Upper lobe of right lung (tissue), 1 donor: ENCODE results near the gene CBX2. TPM values are rescaled to one million over a fixed set of nuclear protein-coding genes. Genes with fewer than 3 reads are reported as not detected.

Source experiments
- ATAC-seq: fragments of 200-7000 bp; cut with Tn5 transposase; one replicate; pipeline ENCODE4 v1.9.1; 2020; ENCODE audit warnings: mild to moderate bottlenecking, moderate library complexity
- DNase-seq: peaks from one replicate; pipeline ENCODE4 v3.0.0-alpha.2; 2020
- H3K27ac ChIP-seq: fragments of 200-600 bp; one replicate; pipeline ENCODE4 v1.8.0; 2022
- H3K27me3 ChIP-seq: fragments of 200-600 bp; one replicate; pipeline ENCODE4 v1.8.0; 2022; ENCODE audit warnings: mild to moderate bottlenecking
- H3K36me3 ChIP-seq: fragments of 200-600 bp; one replicate; pipeline ENCODE4 v1.8.0; 2022
- H3K4me1 ChIP-seq: fragments of 200-600 bp; one replicate; pipeline ENCODE4 v1.8.0; 2022
- H3K4me3 ChIP-seq: fragments of 200-600 bp; one replicate; pipeline ENCODE4 v1.8.0; 2022; ENCODE audit warnings: mild to moderate bottlenecking
- H3K9me3 ChIP-seq: fragments of 200-600 bp; one replicate; pipeline ENCODE4 v1.8.0; 2022
- intact Hi-C: fragments of 100-400 bp; cut with DNase I; formaldehyde crosslinking; loops from one replicate; pipeline ENCODE4 v1.11.0; 2022
- total RNA-seq: library from RNA; stranded (reverse); fragmentation: NEBNext Ultra II Directional; extraction: Animal tissue kit (Norgen Biotek cat#: 25700); gene quantifications from one replicate; pipeline ENCODE4 v1.2.1, GENCODE V29; 2021
- TF ChIP-seq, protein P1 (sequence below): fragments of 200-600 bp; IDR thresholded peaks from one replicate; pipeline ENCODE4 v1.8.0; 2022; ENCODE audit warnings: antibody characterized with exemption
- donor health status: DM: no; HTN: yes; CAD: no; lungs with severe emphysema.

CBX2 gene
- total RNA-seq, 1 donor from 2014 or later, result 3.4 TPM

DNA sequence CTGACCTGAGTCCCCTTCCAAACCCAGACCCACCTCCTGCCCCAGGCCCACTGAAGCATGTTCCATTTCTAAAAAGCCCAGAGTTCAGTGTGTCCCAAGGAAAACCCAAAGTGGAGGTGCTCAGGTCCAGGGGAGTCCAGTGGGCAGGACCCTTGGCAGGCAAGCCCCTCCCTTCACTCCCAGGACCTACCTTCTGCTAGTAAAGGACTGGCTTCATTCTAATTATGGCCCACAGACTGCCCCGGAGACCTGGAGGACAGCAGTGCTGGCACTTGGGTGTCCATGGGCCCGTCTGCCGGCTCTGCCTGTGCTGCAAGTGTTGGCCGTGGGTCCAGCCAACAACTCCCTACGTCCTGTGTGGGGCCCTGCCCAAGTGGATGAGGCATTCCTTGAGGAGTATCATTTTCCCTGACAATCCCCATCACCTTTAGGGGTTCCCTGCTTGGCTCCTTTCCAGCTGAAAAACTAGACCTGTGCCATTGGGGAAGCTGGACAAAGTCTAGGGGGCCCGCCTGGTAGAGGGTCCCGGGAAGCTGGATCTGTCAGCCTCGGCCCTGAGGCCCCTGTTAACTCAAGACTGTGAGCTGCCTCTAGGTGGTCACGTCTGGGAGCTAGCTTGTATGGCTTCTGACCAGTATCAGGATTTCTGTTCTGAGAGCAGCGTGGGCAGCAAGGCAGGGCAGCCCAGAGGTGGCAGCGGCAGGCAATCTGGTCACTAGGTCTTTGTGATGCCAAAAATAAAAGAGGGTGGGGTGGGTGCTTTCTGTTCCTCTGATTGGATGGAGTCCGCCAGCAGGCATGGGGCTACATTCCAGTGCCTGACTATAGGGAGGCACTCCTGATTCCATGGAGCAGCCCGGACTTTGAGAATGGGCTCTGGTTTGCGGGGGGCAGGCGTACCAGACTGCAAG is 8.2 kb downstream of the CBX2 start:
- H3K9me3 ChIP-seq, result no peaks in the 10 kb centered on the region
- H3K4me1 ChIP-seq, result peaks cover 12% of the 10 kb centered on the region
- no peak for DNase-seq
- H3K36me3 ChIP-seq, result no peaks in the 10 kb centered on the region
- intact Hi-C loops, result loop anchor here (10.0 kb wide), 2 partner anchors 129 to 189 kb away; no protein-coding TSS in a partner anchor
- TF ChIP-seq, protein P1, sequence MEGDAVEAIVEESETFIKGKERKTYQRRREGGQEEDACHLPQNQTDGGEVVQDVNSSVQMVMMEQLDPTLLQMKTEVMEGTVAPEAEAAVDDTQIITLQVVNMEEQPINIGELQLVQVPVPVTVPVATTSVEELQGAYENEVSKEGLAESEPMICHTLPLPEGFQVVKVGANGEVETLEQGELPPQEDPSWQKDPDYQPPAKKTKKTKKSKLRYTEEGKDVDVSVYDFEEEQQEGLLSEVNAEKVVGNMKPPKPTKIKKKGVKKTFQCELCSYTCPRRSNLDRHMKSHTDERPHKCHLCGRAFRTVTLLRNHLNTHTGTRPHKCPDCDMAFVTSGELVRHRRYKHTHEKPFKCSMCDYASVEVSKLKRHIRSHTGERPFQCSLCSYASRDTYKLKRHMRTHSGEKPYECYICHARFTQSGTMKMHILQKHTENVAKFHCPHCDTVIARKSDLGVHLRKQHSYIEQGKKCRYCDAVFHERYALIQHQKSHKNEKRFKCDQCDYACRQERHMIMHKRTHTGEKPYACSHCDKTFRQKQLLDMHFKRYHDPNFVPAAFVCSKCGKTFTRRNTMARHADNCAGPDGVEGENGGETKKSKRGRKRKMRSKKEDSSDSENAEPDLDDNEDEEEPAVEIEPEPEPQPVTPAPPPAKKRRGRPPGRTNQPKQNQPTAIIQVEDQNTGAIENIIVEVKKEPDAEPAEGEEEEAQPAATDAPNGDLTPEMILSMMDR, result no peak
- no peak overlapping the region for H3K4me3 ChIP-seq
- no peak for ATAC-seq
- H3K27me3 ChIP-seq, result peaks cover 78% of the 10 kb centered on the region
- H3K27ac ChIP-seq, result no peak overlapping the region

DNA sequence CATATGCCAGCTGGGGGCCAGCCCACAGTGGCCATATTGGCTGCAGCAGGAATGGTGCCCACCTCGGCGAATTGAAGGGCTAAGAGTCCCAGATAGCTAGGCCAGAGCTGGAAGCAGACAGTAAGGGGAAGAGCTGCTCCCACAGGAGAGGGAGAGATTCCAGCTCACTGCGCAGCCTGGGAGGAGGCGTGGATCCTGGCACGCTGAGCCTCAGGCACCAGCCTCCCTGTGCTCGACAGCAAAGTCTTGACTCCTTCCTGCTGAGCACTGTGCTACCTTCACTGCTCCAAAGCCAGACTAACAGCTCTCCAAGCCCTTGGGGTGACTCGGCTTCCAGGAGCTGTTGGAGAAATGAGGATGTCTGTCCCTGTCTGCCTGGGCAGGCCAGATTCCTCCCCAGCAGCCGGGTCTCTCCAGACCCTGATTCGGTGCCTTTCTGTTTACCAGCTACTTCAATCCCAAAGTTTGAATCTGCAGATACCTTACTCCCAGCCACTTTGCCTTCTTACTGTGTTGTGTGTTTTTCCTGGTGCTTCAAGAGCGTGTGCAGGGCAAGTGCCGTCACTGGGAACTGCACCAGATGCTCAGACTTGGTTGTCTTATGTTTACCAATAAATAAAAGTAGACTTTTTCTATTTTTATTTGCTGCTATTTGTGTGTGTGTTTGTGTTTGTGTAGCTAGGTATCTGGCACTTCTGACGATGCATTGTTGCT is 9.1 kb downstream of the CBX2 start:
- no peaks in the 10 kb centered on the region for H3K36me3 ChIP-seq
- DNase-seq, result peak; percentile 48
- TF ChIP-seq, protein P1, result no peak
- no peaks in the 10 kb centered on the region for H3K9me3 ChIP-seq
- H3K4me1 ChIP-seq, result peaks cover 12% of the 10 kb centered on the region
- H3K4me3 ChIP-seq, result no peak overlapping the region
- ATAC-seq, result no peak
- intact Hi-C loops, result loop anchor here (10.0 kb wide), 2 partner anchors 128 to 188 kb away; no protein-coding TSS in a partner anchor
- H3K27ac ChIP-seq, result no peak overlapping the region
- peaks cover 81% of the 10 kb centered on the region for H3K27me3 ChIP-seq

DNA sequence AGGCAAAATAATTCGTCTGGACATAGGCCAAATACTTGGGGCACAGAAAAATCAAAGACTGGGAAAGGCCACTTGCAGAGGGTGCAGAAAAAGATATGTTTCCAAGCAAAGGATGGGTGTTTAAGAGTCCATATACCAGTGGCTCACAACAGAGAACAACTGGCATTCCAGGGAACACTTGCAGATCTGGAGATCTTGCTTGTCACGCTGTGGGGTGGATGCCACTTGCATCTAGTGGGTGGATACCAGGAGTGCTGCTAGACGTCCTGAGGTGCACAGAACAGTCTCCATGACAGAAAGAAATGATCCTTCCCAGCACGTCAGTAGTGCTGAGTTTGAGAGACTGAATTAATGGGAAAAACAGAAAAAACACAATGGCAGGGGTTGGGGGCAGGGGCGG is 10.5 kb downstream of the CBX2 start:
- no peak overlapping the region for H3K27ac ChIP-seq
- H3K4me3 ChIP-seq, result no peak overlapping the region
- DNase-seq (peak; percentile 31), ATAC-seq (no peak)
- peaks cover 90% of the 10 kb centered on the region for H3K27me3 ChIP-seq
- H3K9me3 ChIP-seq, result no peaks in the 10 kb centered on the region
- TF ChIP-seq, protein P1, result no peak
- intact Hi-C loops, result loop anchor here (10.0 kb wide), 2 partner anchors 126 to 186 kb away; no protein-coding TSS in a partner anchor
- peaks cover 12% of the 10 kb centered on the region for H3K4me1 ChIP-seq
- H3K36me3 ChIP-seq, result no peaks in the 10 kb centered on the region

DNA sequence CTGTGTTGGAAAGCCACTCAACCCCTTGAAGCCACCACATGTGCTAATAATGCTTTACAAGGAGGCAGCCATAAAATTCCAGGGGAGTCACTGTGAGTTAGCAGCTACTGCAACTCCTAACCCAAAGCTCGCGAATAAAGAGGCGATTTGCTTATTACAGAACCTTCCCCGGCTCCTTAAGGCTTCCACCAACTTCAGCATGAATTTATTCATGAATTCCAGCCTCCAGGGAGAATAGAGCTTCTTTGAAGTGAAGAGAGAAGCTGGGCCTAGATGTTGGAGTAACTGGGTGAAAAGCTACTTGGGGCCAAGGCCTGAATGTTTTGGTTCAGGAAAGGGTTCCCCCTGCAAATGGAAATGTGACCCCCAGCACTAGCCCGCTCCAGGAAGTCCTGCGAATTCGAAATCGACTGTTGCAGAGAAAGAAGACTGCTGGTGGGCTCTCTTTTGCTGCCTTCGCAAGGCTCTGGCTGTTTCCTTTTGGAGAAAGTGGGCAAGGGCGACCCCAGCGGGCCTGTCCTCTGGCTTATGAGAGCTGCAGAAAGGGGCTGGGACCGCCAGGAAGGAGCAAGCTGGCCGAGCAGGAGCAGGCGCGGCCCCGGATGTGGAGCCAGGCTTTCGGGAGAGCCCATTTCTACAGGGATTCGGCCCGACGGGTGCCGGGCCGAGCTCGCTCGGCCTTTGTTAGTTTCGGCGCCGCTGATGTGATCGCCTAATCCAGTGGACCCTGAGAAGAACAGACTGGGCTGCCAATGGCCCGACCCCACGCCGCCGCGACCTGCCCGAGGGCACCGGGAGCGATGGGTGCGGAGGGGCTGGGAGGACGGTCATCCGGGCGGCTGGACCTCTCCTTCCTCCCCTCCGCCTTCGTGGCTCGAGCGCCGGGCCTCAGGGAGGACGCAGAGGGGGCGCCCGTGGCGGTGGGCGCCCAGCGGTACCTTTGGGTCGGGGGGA is 11.3 kb downstream of the CBX2 start:
- intact Hi-C loops, result loop anchor here (10.0 kb wide), 2 partner anchors 126 to 186 kb away; no protein-coding TSS in a partner anchor

More for the DNA sequence above, 11.3 kb downstream of the CBX2 start:
- peaks cover 12% of the 10 kb centered on the region for H3K4me1 ChIP-seq
- ATAC-seq (peak; percentile 8), DNase-seq (no peak)
- no peaks in the 10 kb centered on the region for H3K9me3 ChIP-seq
- TF ChIP-seq, protein P1, result no peak
- peaks cover 83% of the 10 kb centered on the region for H3K27me3 ChIP-seq
- H3K36me3 ChIP-seq, result no peaks in the 10 kb centered on the region
- H3K27ac ChIP-seq, result no peak overlapping the region
- no peak overlapping the region for H3K4me3 ChIP-seq
